Measurements from ENCODE around the gene TNRC18.
"Not testable (repeated sequence)": the region's sequence is repeated elsewhere in the genome, so short reads cannot be mapped to it uniquely, and the experiment has no call there.

Gene TNRC18

GRCh38 chr7:5315761-5316160, 107.9 kb downstream of the TNRC18 start:
- DNase-seq (ENCODE audit: low read depth), result no peak

- DNase-seq (ENCODE audit: low read depth), result no peak
Measured at GRCh38 chr7:5314864-5315263, 108.8 kb downstream of the TNRC18 start.

GRCh38 chr7:5313076-5313885, 110.4 kb downstream of the TNRC18 start:
- not testable (repeated sequence) for DNase-seq (ENCODE audit: low read depth)

DNA sequence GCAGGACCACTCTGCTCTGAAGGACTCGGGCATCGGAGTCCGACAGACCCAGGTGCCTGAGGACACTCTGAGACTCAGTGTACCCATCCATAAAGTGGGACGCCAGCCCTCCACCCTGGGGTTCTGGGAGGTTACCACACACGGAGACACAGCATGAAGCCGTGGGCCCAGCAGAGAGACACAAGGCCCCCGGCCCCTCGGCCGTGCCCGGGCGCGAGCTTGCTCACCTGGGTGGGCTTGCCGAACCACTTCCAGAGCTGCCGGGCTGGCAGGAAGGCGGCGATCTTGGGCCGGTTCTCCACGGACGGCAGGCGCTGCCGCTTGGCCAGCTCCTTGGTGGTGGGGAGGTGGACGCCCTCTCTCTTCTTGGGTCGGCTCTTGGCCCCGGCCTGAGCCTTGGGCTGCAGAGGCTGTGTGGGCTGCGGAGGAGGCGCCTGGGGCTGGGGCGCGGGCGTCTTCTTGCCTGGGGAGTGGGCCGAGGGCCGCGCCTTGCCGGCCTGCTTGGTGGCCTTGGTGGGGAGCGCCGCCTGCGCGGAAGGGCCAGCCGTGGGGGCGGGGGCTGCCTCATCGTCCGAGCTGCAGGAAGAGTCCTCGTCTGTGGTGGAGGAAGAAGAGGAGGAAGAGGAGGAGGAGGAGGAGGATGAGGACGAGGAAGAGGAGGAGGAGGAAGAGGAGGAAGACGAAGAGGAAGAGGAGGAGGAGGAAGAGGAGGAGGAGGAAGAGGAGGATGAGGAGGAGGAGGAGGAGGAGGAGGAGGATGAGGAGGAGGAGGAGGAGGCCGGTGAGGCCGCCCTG, 111.2 kb downstream of the TNRC18 start:
- DNase-seq (ENCODE audit: low read depth), result not testable (repeated sequence)

DNA sequence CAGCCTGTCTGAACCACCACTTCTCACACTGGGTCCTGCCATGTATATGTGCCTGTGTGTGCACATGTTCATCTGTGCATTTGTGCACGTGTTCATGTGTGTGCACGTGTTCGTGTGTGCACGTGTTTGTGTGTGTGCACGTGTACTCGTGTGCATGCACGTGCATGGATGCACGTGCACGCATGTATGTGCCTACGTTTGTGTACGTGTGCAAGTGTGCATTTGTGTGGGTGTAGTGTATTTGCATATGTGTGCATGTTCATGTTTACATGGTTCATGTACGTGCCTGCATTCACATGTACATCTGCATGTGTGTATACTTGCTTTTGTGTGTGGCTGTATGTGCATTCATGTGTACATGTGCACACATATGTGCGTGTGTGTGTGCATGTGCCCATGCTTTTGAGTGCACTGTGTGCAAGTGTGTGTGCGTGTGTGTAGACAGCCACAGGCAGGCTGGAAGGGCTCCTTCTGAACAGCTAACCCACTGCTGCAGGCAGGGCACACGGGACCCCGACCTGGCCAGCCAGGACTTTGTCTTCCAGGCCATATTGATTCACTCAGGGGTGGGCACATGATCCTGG, 112.7 kb downstream of the TNRC18 start:
- DNase-seq (ENCODE audit: low read depth), result no peak

- DNase-seq (ENCODE audit: low read depth), result no peak
Measured at GRCh38 chr7:5309146-5309545, 114.5 kb downstream of the TNRC18 start.

DNA sequence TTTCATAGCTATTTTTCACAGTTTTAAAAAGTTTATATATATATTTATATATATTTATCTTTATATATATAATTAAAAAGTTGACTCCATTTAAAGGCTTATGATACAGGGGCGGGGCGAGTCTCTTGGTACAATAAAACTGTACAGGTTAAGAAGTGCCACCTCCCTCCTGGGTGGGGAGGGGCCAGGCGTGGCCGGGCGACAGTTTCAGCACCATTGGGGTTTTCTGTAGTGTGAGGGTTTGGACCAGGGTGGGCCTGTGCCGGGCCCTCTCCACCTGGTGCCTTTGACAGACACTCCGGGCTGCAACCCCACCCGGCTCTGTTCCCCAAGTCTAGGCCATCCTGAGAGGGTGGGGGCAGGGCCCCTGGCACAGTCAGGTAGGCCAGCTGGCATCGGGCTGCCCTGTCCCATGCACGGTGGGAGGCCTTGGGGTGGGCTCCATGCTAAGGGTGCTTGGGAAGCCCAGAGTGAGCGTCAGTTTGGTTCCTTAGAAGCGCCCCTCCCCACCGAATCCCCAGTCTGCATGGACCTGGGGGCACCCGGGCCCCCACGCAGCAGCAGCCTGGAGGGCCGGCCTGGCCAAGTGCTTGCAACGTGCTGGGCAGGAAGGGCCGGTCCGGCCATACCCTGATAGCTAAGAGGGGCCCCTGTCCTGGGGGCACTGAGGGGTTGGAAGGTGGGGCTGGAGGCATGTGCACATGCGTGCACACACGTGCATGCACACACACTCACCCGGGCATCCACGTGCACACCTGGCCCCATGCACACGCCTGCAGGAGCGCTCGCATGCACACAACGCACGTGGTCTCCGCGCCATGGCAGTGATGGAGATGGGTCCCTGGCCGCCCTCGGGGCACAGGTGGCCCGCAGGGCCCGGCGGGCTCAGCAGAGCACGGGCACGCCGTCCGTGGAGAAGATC, 116.2 kb downstream of the TNRC18 start:
- DNase-seq (ENCODE audit: low read depth), result not testable (repeated sequence)

GRCh38 chr7:5305050-5305449, 118.6 kb downstream of the TNRC18 start:
- not testable (repeated sequence) for DNase-seq (ENCODE audit: low read depth)

DNA sequence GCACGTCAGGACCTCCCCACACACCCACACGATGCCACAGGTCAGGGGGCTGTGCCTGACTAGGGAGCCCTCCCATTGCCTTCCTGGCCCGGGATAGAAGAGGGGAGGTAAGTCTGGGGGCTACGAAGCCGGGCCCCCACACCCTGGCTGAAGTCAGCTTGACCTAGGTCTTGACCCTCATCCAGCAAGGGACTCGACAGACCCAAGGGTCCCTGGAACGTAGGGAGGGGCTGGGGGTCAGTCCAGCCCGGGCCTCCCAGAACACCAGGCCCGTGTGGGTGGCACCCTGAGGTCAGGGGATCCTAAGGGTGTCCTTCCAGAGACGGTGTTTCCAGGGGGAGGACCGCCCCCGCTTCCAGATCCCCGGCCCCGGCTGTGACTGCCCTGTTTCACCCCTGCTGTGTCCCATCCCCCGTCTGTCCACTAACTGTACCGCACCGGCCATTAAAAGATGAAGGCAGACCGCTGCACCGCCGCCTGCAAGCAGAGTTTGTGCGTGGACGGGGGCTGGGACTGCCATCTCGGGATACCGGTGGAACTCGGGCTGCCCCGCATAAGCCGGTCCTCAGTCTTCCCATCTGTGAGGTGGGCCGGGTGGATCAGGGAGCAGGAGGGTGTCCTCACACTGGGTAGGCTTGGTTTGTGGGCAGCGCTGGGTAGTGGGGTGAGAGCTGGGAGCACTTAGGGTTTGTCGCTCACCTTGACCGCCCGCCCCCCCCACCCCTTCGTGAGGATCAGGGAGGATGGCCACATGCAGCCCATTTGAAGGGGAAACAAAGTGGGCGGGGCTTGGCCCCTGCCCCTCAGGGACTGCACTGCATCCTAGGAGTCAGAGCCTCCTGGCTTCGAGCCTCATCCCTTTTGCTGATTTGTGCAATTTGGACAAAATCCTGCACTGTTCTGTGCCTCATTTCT, 119.8 kb downstream of the TNRC18 start:
- no peak for DNase-seq (ENCODE audit: low read depth)

- DNase-seq (ENCODE audit: low read depth), result no peak
Measured at GRCh38 chr7:5303061-5303460, 120.6 kb downstream of the TNRC18 start.

GRCh38 chr7:5302577-5302976, 121.1 kb downstream of the TNRC18 start:
- DNase-seq (ENCODE audit: low read depth), result no peak

GRCh38 chr7:5300366-5300765, 123.3 kb downstream of the TNRC18 start:
- DNase-seq (ENCODE audit: low read depth), result no peak

GRCh38 chr7:5296611-5297226, 126.9 kb downstream of the TNRC18 start:
- DNase-seq (ENCODE audit: low read depth), result peak; percentile 59

DNA sequence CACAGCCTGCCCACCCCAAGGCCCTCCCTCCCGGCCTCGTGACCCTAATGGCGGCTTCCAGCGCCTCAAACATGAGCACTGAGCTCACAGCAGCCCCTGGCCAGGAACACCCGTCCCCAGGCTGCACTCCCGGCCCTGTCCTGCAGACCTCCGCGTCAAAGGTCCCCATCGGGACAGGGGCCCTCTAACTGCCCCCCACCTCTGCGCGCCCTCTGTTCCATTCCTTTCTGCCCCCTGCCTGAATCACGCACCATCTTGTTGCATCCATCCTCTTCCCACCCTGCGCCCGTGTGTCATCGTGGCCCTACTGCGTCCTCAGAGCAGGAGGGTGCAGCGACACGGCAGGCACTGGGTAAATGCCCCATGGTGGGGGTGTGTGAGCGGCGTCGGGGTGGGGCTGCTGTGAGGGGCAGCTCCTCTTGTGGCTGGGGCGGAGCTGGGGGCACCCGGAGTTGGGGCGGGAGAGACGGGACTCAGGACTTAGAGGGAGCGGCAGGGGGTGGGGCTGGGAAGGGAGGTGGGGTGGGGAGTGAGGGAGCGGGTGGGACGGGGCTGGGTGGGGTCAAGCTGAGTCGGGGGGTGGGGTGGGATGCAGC, 127.5 kb downstream of the TNRC18 start:
- DNase-seq (ENCODE audit: low read depth), result no peak

GRCh38 chr7:5295039-5296014, 128.3 kb downstream of the TNRC18 start:
- no peak for DNase-seq (ENCODE audit: low read depth)

- no peak for DNase-seq (ENCODE audit: low read depth)
Measured at GRCh38 chr7:5294169-5294987, 129.3 kb downstream of the TNRC18 start.

GRCh38 chr7:5291711-5292335, 131.8 kb downstream of the TNRC18 start:
- DNase-seq (ENCODE audit: low read depth), result not testable (repeated sequence)
